Spleen (tissue), 7 donors: ENCODE measurements around the gene CNIH3.

Experiments
- POLR2AphosphoS5 ChIP-seq, 3 donors: sonication (generic); formaldehyde crosslinking; IDR thresholded peaks; one replicate each; pipeline ENCODE4 v1.5.1; 2017; ENCODE audit warnings: antibody characterized with exemption in 3 of 3
- TF ChIP-seq, protein P1 (sequence below), 11 experiments: fragments of 200-600 bp in 7 of 11; fragments of 450-650 bp in 4 of 11; sonication (generic) in 4 of 11; IDR thresholded peaks in 8 of 11; conservative IDR thresholded peaks in 3 of 11; 1 replicate in 7 of 11; 2 replicates in 4 of 11; pipeline versions ENCODE4 v1.4.0 to v1.8.0; 2016 to 2021; ENCODE audit warnings: antibody characterized with exemption in 11 of 11, inconsistent platforms in 4 of 11, mild to moderate bottlenecking in 1 of 11
- donor health status: DM: no; HTN: no; CAD: no; lungs with moderate emphysema.
- donor health status: DM: no; HTN: no; CAD: no.
- donor health status: DM: no; HTN: no; CAD: no.

DNA sequence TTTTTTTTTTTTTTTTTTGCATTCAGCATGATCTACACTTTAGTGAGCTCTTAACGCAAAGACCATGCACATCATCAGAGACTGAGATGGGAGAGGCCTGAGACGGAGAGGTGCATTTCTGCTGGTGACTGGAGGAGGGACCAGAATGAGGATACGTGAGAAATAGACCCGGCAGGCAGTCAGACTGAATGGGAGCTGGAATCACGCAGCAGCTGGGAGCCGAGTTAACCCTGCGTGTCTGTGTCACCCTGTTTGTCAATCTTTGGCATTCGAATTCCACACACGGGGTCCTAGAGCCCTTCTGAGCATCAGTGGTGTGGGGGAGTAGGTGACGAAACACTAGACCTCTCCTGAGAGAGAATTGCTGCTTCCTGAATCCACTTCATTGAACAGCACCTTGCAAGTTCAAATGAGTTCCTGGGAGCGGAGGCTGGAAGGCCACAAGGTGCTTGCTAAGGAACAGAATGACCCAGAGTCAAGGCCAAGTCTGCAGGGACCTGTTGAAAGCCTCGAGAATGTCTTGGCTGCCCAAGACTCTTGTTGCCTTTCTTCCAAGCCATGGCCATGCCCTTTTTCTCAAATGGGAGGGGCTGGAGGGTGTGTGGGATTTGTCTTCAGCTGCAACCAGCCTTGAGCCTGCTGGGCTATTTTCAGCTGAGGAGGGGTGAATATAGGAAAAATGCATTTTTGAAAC, 123.3 kb downstream of the CNIH3 start:
- TF ChIP-seq, protein P1, sequence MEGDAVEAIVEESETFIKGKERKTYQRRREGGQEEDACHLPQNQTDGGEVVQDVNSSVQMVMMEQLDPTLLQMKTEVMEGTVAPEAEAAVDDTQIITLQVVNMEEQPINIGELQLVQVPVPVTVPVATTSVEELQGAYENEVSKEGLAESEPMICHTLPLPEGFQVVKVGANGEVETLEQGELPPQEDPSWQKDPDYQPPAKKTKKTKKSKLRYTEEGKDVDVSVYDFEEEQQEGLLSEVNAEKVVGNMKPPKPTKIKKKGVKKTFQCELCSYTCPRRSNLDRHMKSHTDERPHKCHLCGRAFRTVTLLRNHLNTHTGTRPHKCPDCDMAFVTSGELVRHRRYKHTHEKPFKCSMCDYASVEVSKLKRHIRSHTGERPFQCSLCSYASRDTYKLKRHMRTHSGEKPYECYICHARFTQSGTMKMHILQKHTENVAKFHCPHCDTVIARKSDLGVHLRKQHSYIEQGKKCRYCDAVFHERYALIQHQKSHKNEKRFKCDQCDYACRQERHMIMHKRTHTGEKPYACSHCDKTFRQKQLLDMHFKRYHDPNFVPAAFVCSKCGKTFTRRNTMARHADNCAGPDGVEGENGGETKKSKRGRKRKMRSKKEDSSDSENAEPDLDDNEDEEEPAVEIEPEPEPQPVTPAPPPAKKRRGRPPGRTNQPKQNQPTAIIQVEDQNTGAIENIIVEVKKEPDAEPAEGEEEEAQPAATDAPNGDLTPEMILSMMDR (IDR thresholded peaks at IDR 0.05 in 8 of 11, conservative IDR thresholded peaks at IDR 0.05 in 3 of 11): no peak
- TF ChIP-seq POLR2AphosphoS5 (IDR thresholded peaks at IDR 0.05): no peak
